GM18505 (cell line): ENCODE data around the gene AP1M1.

Source experiments
- ATAC-seq: cut with Tn5 transposase; IDR thresholded peaks from one replicate; pipeline ENCODE4 v1.9.1; 2021; ENCODE audit not compliant: unreplicated experiment
- POLR2A ChIP-seq: IDR thresholded peaks from 4 replicates; pipeline ENCODE4 v1.6.1; 2011; ENCODE audit warnings: borderline replicate concordance; ENCODE audit not compliant: insufficient read depth, insufficient read length; ENCODE audit errors: extremely low read depth

Gene AP1M1

DNA sequence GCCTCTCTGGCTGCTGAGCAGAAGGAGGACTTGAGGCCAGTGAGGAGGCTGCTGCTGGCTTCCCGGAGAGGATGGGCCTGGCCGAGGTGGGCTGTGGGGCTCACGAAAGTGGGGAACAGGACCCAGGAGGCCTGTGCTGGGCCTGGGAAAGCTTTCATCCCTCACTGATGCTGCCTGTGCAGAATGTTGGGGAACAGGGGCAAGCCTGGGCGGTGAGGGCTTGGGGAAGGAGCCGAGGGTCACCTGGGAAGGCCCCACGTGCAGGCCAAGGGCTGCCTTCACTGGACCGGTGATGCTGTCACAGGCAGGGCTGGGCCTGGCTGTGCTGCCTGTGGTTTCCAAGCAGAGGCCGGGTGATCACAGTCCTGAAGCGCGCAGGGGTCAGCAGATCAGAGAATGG, 9.4 kb downstream of the AP1M1 start:
- no peak for ATAC-seq
- no peak for TF ChIP-seq POLR2A

DNA sequence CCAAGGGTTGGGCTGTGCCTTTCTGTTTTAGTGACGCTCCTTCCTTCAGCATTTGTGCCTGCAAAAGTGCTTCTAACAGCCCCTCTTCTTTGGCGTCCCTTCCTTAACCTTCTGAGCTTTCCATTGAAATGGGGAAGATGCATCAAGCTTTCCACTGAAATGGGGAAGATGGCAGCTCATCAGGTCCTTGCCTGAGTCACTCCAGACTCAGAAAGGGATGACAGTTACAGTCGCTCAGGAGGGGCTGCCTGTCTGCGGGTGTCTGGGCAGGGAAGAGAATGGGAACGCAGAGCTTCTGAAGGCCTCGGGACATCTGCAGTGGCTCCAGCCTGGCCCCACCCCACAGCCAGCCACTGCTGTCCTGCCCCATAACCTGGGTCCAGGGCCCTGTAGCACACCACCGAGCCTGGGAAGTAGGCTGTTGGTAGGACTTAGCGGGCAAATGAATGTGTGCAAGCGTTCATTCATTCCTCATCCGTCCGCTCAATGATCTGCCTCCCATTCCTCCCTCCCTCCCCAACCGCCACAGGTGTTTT, 9.8 kb downstream of the AP1M1 start:
- TF ChIP-seq POLR2A, result no peak
- ATAC-seq, result no peak

- no peak for ATAC-seq
- TF ChIP-seq POLR2A, result no peak
Observed at GRCh38 chr19:16208064-16208759, 10.5 kb downstream of the AP1M1 start.

DNA sequence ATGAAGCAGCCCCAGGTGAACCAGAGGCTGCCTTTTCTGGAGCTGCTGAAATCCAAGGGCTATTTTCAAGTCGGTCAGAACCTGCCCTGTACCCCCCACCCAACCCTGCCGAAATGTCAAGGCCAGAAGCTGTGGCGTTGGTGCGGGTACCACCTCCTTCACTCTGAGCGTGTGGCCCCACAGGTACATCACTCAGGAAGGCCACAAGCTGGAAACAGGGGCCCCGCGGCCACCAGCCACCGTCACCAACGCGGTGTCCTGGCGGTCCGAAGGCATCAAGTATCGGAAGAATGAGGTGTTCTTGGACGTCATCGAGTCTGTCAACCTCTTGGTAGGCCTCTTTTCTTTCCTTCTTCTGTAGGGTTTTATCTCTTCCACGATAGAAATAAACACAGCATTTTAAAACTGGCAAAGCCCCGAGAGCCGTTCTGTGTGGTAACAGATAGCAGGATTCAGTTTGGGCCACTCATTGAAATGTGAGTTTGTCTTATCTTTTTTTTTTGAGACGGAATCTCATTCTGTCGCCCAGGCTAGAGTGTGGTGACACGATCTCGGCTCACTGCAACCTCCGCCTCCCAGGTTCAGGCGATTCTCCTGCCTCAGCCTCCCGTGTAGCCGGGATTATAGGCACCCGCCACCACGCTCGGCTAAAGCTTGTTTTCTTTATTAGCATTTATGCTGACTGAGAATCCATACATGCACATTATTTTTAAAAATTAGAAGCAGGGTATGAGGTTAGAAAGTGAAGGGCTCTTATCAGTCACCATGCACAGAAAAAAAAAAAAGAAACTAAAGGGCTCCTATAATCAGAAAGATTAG, 11.3 kb downstream of the AP1M1 start:
- no peak for ATAC-seq
- TF ChIP-seq POLR2A, result no peak

GRCh38 chr19:16210168-16210567, 12.5 kb downstream of the AP1M1 start:
- ATAC-seq, result no peak
- no peak for TF ChIP-seq POLR2A

DNA sequence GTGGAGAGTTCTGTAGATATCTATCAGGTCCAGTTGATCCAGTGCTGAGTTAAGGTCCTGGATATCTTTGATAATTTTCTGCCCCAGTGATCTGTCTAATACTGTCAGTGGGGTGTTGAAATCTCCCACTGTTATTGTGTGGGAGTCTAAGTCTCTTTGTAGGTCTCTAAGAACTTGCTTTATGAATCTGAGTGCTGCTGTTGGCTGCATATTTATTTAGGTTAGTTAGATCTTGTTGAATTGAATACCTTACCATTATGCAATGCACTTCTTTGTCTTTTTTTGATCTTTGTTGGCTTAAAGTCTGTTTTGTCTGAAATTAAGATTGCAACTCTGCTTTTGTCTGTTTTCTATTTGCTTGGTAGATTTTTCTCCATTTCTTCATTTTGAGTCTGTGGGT, 15.4 kb downstream of the AP1M1 start:
- no peak for ATAC-seq
- no peak for TF ChIP-seq POLR2A

- no peak for TF ChIP-seq POLR2A
- no peak for ATAC-seq
Observed at GRCh38 chr19:16216744-16217670, 19.3 kb downstream of the AP1M1 start.

DNA sequence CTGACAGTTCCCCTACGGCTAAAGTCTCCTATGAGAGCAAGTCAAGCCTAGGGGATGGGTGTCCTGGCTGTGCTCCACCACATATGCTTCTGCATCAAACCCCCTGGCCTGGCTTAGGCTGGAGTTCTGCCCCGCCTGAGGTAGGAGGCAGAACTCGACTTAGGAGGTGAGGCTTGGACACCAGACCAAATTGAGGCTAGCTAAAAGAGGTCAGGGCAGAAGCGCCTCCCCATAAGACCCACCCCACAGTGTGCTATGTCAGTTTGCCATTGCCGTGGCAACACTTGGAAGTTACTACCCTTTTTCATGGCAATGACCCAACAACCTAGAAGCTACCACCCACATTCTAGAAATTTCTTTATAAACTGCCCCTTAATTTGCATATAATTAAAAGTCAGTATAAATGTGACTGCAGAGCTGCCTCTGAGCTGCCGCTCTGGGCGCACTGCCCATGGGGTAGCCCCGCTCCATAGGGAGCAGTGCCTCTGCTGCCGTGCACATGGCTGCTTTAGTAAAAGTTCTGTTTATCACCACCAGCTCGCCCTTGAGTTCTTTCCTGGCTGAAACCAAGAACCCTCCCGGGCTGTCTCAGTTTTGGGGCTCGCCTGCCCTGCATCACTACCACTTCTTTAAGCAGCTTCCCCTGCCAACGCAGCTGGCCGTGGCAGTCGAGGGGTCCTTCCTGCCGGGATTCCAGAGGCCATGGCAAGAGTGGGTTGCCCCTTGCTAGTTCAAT, 20.2 kb downstream of the AP1M1 start:
- no peak for TF ChIP-seq POLR2A
- ATAC-seq, result no peak

GRCh38 chr19:16218851-16219250, 21.1 kb downstream of the AP1M1 start:
- ATAC-seq, result no peak
- TF ChIP-seq POLR2A, result no peak

DNA sequence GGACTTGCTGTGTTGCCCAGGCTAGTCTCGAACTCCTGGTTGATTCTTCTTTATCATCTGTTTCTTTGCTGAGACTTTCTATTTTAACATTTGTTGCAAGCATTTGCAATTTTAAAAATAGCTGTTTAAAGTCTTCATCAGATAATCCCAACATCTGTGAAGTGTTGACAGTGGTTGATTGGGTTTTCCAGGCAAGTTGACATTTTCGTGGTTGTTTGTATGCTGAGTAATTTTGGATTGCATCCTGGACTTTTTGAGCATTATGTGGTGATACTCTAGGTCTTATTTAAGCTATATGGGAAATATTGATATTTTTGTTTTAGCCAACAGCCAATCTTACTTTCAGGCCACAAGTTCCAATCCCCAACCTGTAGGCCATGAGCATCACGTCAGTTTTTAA, 25.1 kb downstream of the AP1M1 start:
- ATAC-seq, result no peak
- TF ChIP-seq POLR2A, result no peak

GRCh38 chr19:16223746-16224145, 26.0 kb downstream of the AP1M1 start:
- TF ChIP-seq POLR2A, result no peak
- ATAC-seq, result no peak

GRCh38 chr19:16224293-16225045, 26.8 kb downstream of the AP1M1 start:
- ATAC-seq, result no peak
- no peak for TF ChIP-seq POLR2A
